A549 (cell line): Measurements from ENCODE around the gene TMEM60. TPM values are rescaled to one million over a fixed set of nuclear protein-coding genes. Genes with fewer than 3 reads are reported as not detected.

Source experiments
- ATAC-seq, 2 experiments: fragments of 200-7000 bp in 1 of 2; fragments of >200 bp in 1 of 2; cut with Nextera tagmentation in 1 of 2; cut with Tn5 transposase in 1 of 2; 3 replicates each; pipeline versions ENCODE4 v1.8.0 to v1.9.1; 2018 to 2020; ENCODE audit warnings: mild to moderate bottlenecking in 1 of 2, moderate library complexity in 1 of 2
- CTCF ChIA-PET: fragments of 300-600 bp; sonication (Branson Sonifier 250); formaldehyde crosslinking; extraction: SDS; loops from one replicate; lab custom pipeline; 2021; ENCODE audit warnings: antibody characterized with exemption, inconsistent platforms; lab: Yijun Ruan, JAX
- POLR2A ChIA-PET: fragments of 350-600 bp; formaldehyde crosslinking; extraction: SDS; loops from one replicate; lab custom pipeline; 2021; ENCODE audit warnings: antibody characterized with exemption, inconsistent platforms; lab: Yijun Ruan, JAX
- DNase-seq, 2 experiments: peaks; one replicate each; pipeline versions ENCODE4 v3.0.0 to v3.0.0-alpha.2; 2011 to 2016; ENCODE audit warnings: low read depth in 1 of 2, low spot score in 1 of 2
- FAIRE-seq: peaks from 2 replicates; lab custom pipeline; 2011; peaks lifted over from hg19 to GRCh38; lab: Jason Lieb, UNC
- H3K27ac ChIP-seq, 2 experiments: fragments of >200 bp; sonication (Bioruptor Twin); formaldehyde crosslinking; 3 replicates each; pipeline ENCODE4 v1.5.1; 2016 to 2017
- H3K4me1 ChIP-seq: fragments of >200 bp; sonication (Bioruptor Twin); formaldehyde crosslinking; 3 replicates; pipeline ENCODE4 v1.6.1; 2016
- H3K4me2 ChIP-seq: fragments of >200 bp; sonication (Bioruptor Twin); formaldehyde crosslinking; 3 replicates; pipeline ENCODE4 v1.6.1; 2016
- H3K4me3 ChIP-seq: fragments of >200 bp; sonication (Bioruptor Twin); formaldehyde crosslinking; 3 replicates; pipeline ENCODE4 v1.5.1; 2016
- H3K9me3 ChIP-seq: fragments of >200 bp; sonication (Bioruptor Twin); formaldehyde crosslinking; 3 replicates; pipeline ENCODE4 v1.6.1; 2016
- ATOH8 ChIP-seq: fragments of 250-450 bp; sonication (Bioruptor Pico); IDR thresholded peaks from 2 replicates; pipeline ENCODE4 v1.5.0; 2020; ENCODE audit warnings: low read depth, mild to moderate bottlenecking, moderate library complexity
- BHLHE40 ChIP-seq: IDR thresholded peaks from 2 replicates; pipeline ENCODE4 v1.6.1; 2012; ENCODE audit warnings: low read depth, low read length, inconsistent platforms
- CBX2 ChIP-seq: fragments of 200-600 bp; sonication (generic); IDR thresholded peaks from 2 replicates; pipeline ENCODE4 v1.6.1; 2016; ENCODE audit warnings: low read depth, mild to moderate bottlenecking, borderline replicate concordance
- CEBPB ChIP-seq, 2 experiments: fragments of >200 bp in 1 of 2; sonication (Bioruptor Twin) in 1 of 2; formaldehyde crosslinking in 1 of 2; IDR thresholded peaks; 2 replicates each; pipeline ENCODE4 v1.6.1; 2012 to 2016
- CHD2 ChIP-seq: fragments of 150-350 bp; IDR thresholded peaks from 2 replicates; pipeline ENCODE4 v1.6.1; 2014; ENCODE audit warnings: low read length; ENCODE audit not compliant: partially characterized antibody
- EHMT2 ChIP-seq: fragments of 200-600 bp; sonication (generic); IDR thresholded peaks from 2 replicates; pipeline ENCODE4 v1.6.1; 2016; ENCODE audit warnings: antibody characterized with exemption, low read depth, mild to moderate bottlenecking, moderate library complexity
- EP300 ChIP-seq, 2 experiments: fragments of >200 bp; sonication (Bioruptor Twin); formaldehyde crosslinking; IDR thresholded peaks; 2 replicates in 1 of 2; 3 replicates in 1 of 2; pipeline ENCODE4 v1.6.1; 2016 to 2017
- FOSB ChIP-seq: fragments of 250-450 bp; sonication (Bioruptor Pico); IDR thresholded peaks from 2 replicates; pipeline ENCODE4 v1.5.0; 2020; ENCODE audit warnings: mild to moderate bottlenecking, moderate library complexity
- GATA3 ChIP-seq: IDR thresholded peaks from 2 replicates; pipeline ENCODE4 v1.6.1; 2012; ENCODE audit warnings: borderline replicate concordance
- HDAC2 ChIP-seq: fragments of 200-600 bp; sonication (generic); IDR thresholded peaks from 2 replicates; pipeline ENCODE4 v1.6.1; 2016
- HEYL ChIP-seq: fragments of 250-450 bp; sonication (Bioruptor Pico); IDR thresholded peaks from 2 replicates; pipeline ENCODE4 v1.8.0; 2021; ENCODE audit warnings: mild to moderate bottlenecking, moderate library complexity
- JUN ChIP-seq, 2 experiments: fragments of >200 bp; sonication (Bioruptor Twin); formaldehyde crosslinking; IDR thresholded peaks; 2 replicates in 1 of 2; 3 replicates in 1 of 2; pipeline ENCODE4 v1.6.1; 2016 to 2017
- JUNB ChIP-seq: fragments of >200 bp; sonication (Bioruptor Twin); formaldehyde crosslinking; IDR thresholded peaks from 2 replicates; pipeline ENCODE4 v1.6.1; 2016
- KDM1A ChIP-seq: fragments of 200-600 bp; sonication (generic); IDR thresholded peaks from 2 replicates; pipeline ENCODE4 v1.6.1; 2016; ENCODE audit warnings: low read depth, mild to moderate bottlenecking
- MAZ ChIP-seq: fragments of 150-350 bp; IDR thresholded peaks from 2 replicates; pipeline ENCODE4 v1.6.1; 2014; ENCODE audit warnings: antibody characterized with exemption, low read depth, low read length, borderline replicate concordance
- NR3C1 ChIP-seq: fragments of >200 bp; sonication (Bioruptor Twin); formaldehyde crosslinking; IDR thresholded peaks from 3 replicates; pipeline ENCODE4 v1.6.1; 2017
- POLR2A ChIP-seq: IDR thresholded peaks from 2 replicates; pipeline ENCODE4 v1.6.1; 2012; ENCODE audit warnings: mild to moderate bottlenecking, low read length
- RARB ChIP-seq: fragments of 250-450 bp; sonication (Bioruptor Pico); IDR thresholded peaks from 2 replicates; pipeline ENCODE4 v1.8.0; 2021; ENCODE audit warnings: mild to moderate bottlenecking, moderate library complexity
- REST ChIP-seq: fragments of 200-600 bp; sonication (generic); IDR thresholded peaks from 2 replicates; pipeline ENCODE4 v1.6.1; 2016; ENCODE audit warnings: antibody characterized with exemption, mild to moderate bottlenecking, moderate library complexity
- SMC3 ChIP-seq: fragments of >200 bp; sonication (Bioruptor Twin); formaldehyde crosslinking; IDR thresholded peaks from 3 replicates; pipeline ENCODE4 v1.6.1; 2018; ENCODE audit warnings: inconsistent platforms
- TFCP2L1 ChIP-seq: fragments of 250-450 bp; sonication (Bioruptor Pico); IDR thresholded peaks from 2 replicates; pipeline ENCODE4 v1.5.0; 2021; ENCODE audit warnings: mild to moderate bottlenecking
- WGBS: methylation state at CpG from one replicate; pipeline ENCODE4 v1.1.6; 2017; ENCODE audit errors: missing lambda C conversion rate; 5-methylcytosine and 5-hydroxymethylcytosine counted together
- polyA plus RNA-seq, 4 experiments: library from polyadenylated mRNA; depleted of rRNA in 3 of 4; stranded (reverse); fragments of >200 nt; fragmentation: RNase III in 1 of 4; extraction: RNeasy Plus Mini Kit Qiagen cat#74134 plus additional on column Dnase treatment in 1 of 4; gene quantifications; 2 replicates in 3 of 4; 3 replicates in 1 of 4; pipeline ENCODE4 v1.2.3, GENCODE V29; 2011 to 2017
- TF ChIP-seq, protein P1 (sequence below): IDR thresholded peaks from 2 replicates; pipeline ENCODE4 v1.6.1; 2012
- TF ChIP-seq, protein P2 (sequence below): fragments of >200 bp; sonication (Bioruptor Twin); formaldehyde crosslinking; IDR thresholded peaks from 3 replicates; pipeline ENCODE4 v1.6.1; 2016

The TMEM60 gene
- polyA plus RNA-seq, 2 of the 4 experiments (the other 2 are of a cell fraction) = 33.8 to 54.7 TPM

GRCh38 chr7:77791956-77792355 is 6.3 kb downstream of the TMEM60 start:
- TF ChIP-seq SMC3 (no peak), ATOH8 (CRISPR knock-in tag) (no peak), EP300 (IDR thresholded peaks at IDR 0.05) (no peak), REST (no peak), CHD2 (no peak), TFCP2L1 (no peak), MAZ (no peak), BHLHE40 (no peak), GATA3 (no peak), HDAC2 (no peak), HEYL (CRISPR knock-in tag) (no peak), JUN (IDR thresholded peaks at IDR 0.05) (no peak), EHMT2 (no peak), CEBPB (IDR thresholded peaks at IDR 0.05) (no peak)
- ChIA-PET POLR2A (interaction anchor here (0.5 kb wide), 1 partner anchor 219 kb away, joined by 7 read pairs; no protein-coding TSS in a partner anchor), CTCF (no interaction called here)
- H3K4me2 ChIP-seq = 0 out of 3 replicates have a peak overlapping the region, but pooled peaks have one; percentile 24
- H3K9me3 ChIP-seq = no peaks in the 10 kb centered on the region
- DNase-seq = no peak
- H3K4me3 ChIP-seq = no peak overlapping the region
- peaks cover 18% of the 10 kb centered on the region for H3K4me1 ChIP-seq
- FAIRE-seq = no peak
- H3K27ac ChIP-seq = no peak overlapping the region
- no peak for ATAC-seq
- 83% methylated on average over 2 of the region's 2 CpGs for WGBS

DNA sequence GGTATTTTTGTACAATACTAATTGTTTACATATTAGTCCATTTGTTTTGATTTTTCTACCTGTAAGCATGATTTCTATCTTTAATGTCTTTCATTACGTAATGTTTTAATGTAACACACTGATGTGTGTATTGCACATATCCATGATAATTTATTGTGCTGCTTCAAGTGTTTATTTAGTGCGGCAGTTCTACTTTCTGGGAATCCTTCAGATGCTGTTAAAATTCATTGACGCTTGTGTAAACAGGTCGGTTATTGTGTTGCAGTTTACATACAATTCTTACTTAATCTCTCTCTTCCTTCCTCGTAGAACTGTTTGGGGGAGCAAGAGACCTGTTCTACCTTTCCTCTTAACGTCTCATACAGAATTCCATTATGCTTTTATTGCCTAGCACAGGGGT is 6.9 kb downstream of the TMEM60 start:
- TF ChIP-seq POLR2A (no peak), RARB (CRISPR knock-in tag) (no peak), KDM1A (no peak), HEYL (CRISPR knock-in tag) (no peak), CEBPB (IDR thresholded peaks at IDR 0.05) (peak in 1 of 2 experiments; percentile 39; a peak in 1 of 4 replicates), NR3C1 (no peak), CBX2 (no peak), GATA3 (peak; percentile 52; the same call in 1 of the 2 replicates), FOSB (CRISPR knock-in tag) (no peak), EP300 (IDR thresholded peaks at IDR 0.05) (no peak), JUNB (no peak)
- TF ChIP-seq, protein P1, sequence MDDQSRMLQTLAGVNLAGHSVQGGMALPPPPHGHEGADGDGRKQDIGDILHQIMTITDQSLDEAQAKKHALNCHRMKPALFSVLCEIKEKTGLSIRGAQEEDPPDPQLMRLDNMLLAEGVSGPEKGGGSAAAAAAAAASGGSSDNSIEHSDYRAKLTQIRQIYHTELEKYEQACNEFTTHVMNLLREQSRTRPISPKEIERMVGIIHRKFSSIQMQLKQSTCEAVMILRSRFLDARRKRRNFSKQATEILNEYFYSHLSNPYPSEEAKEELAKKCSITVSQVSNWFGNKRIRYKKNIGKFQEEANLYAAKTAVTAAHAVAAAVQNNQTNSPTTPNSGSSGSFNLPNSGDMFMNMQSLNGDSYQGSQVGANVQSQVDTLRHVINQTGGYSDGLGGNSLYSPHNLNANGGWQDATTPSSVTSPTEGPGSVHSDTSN = no peak
- TF ChIP-seq, protein P2, sequence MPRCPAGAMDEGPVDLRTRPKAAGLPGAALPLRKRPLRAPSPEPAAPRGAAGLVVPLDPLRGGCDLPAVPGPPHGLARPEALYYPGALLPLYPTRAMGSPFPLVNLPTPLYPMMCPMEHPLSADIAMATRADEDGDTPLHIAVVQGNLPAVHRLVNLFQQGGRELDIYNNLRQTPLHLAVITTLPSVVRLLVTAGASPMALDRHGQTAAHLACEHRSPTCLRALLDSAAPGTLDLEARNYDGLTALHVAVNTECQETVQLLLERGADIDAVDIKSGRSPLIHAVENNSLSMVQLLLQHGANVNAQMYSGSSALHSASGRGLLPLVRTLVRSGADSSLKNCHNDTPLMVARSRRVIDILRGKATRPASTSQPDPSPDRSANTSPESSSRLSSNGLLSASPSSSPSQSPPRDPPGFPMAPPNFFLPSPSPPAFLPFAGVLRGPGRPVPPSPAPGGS = no peak
- no peak overlapping the region for H3K27ac ChIP-seq
- POLR2A ChIA-PET = no interaction called here
- DNase-seq (peak in 1 of 2 experiments; percentile 62), FAIRE-seq (no peak), ATAC-seq (peak; percentile 23 to 68; a peak in 3 of 6 replicates)
- H3K4me1 ChIP-seq = peaks cover 12% of the 10 kb centered on the region
- WGBS = 23% methylated on average over 6 of the region's 6 CpGs
- H3K9me3 ChIP-seq = peaks cover 2% of the 10 kb centered on the region; the same call in 1 of the 3 replicates
- H3K4me3 ChIP-seq = no peak overlapping the region
- CTCF ChIA-PET = no interaction called here
- H3K4me2 ChIP-seq = peak overlapping the region; percentile 24; the same call in 1 of the 3 replicates
